MM.1S (cell line): ENCODE results near the gene FRMD3.

ENCODE experiments used
- DNase-seq: peaks from one replicate; pipeline ENCODE4 v3.0.0-alpha.2; 2015
- H2AFZ ChIP-seq: fragments of 300-600 bp; sonication (generic); 2 replicates; pipeline ENCODE4 v1.6.0; 2016; ENCODE audit warnings: antibody characterized with exemption, low read length
- H3F3A ChIP-seq: fragments of 300-600 bp; sonication (generic); 2 replicates; pipeline ENCODE4 v1.6.1; 2016; ENCODE audit warnings: mild to moderate bottlenecking, antibody characterized with exemption, low read length, moderate library complexity, mixed read lengths; ENCODE audit not compliant: insufficient read depth
- H3K27ac ChIP-seq: fragments of 300-600 bp; sonication (generic); 2 replicates; pipeline ENCODE4 v1.5.1; 2016; ENCODE audit warnings: mild to moderate bottlenecking, low read length
- H3K27me3 ChIP-seq: fragments of 300-600 bp; sonication (generic); replicated peaks from 2 replicates; pipeline ENCODE4 v1.6.0; 2016; ENCODE audit warnings: low read length; ENCODE audit not compliant: insufficient read depth
- H3K36me3 ChIP-seq: fragments of 300-600 bp; sonication (generic); replicated peaks from 2 replicates; pipeline ENCODE4 v1.6.1; 2016; ENCODE audit warnings: mild to moderate bottlenecking, low read length, mixed read lengths; ENCODE audit not compliant: insufficient read depth
- H3K4me1 ChIP-seq: fragments of 300-600 bp; sonication (generic); 2 replicates; pipeline ENCODE4 v1.6.1; 2016; ENCODE audit warnings: low read length, mixed read lengths
- H3K4me2 ChIP-seq: fragments of 300-600 bp; sonication (generic); 2 replicates; pipeline ENCODE4 v1.6.0; 2016; ENCODE audit warnings: low read depth, low read length
- H3K4me3 ChIP-seq: fragments of 300-600 bp; sonication (generic); 2 replicates; pipeline ENCODE4 v1.5.1; 2016; ENCODE audit warnings: low read length, mixed read lengths
- H3K79me2 ChIP-seq: fragments of 300-600 bp; sonication (generic); 2 replicates; pipeline ENCODE4 v1.6.1; 2016; ENCODE audit warnings: mixed run types, low read length, mixed read lengths
- H3K9ac ChIP-seq: fragments of 300-600 bp; sonication (generic); 2 replicates; pipeline ENCODE4 v1.6.1; 2016; ENCODE audit warnings: low read length, mixed read lengths
- H3K9me2 ChIP-seq: fragments of 300-600 bp; sonication (generic); replicated peaks from 2 replicates; pipeline ENCODE4 v1.6.1; 2016; ENCODE audit warnings: mild to moderate bottlenecking, low read length, mixed read lengths; ENCODE audit not compliant: insufficient read depth
- H3K9me3 ChIP-seq: fragments of 300-600 bp; sonication (generic); replicated peaks from 2 replicates; pipeline ENCODE4 v1.6.1; 2016; ENCODE audit warnings: mild to moderate bottlenecking, low read length, mixed read lengths; ENCODE audit not compliant: insufficient read depth
- H4K20me1 ChIP-seq: fragments of 300-600 bp; sonication (generic); 2 replicates; pipeline ENCODE4 v1.6.1; 2016; ENCODE audit warnings: mild to moderate bottlenecking, low read length, moderate library complexity, mixed read lengths; ENCODE audit not compliant: insufficient read depth
- CTCF ChIP-seq: fragments of 300-600 bp; sonication (generic); IDR thresholded peaks from 2 replicates; pipeline ENCODE4 v1.5.1; 2016; ENCODE audit warnings: antibody characterized with exemption, low read length, mixed read lengths
- EZH2 ChIP-seq: fragments of 300-600 bp; sonication (generic); optimal IDR thresholded peaks from 2 replicates; pipeline ENCODE3; 2017; ENCODE audit warnings: low read depth, mild to moderate bottlenecking, antibody characterized with exemption, low read length, mixed read lengths
- EZH2phosphoT487 ChIP-seq: fragments of 300-600 bp; sonication (generic); IDR thresholded peaks from 2 replicates; pipeline ENCODE4 v1.6.1; 2018; ENCODE audit warnings: antibody characterized with exemption, low read length

FRMD3 gene

DNA sequence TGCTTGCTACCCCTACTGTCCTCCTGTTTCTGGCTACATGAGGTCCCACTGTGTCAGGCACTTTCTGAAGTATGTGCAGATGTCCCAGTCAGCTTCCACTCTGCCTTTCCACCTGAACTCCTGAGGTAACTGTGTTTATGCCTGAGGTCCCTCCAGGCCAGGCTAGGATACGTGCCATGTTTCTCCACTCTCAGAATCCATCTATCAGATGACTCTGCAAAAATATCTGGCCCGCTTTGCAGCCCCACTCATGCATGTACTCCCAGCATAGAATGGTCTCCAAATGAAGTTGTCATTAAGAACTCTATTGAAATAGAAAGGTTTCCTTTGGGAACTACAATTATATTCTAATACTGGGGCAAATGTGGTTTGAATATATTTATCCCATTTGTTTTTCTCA is 243.4 kb downstream of the FRMD3 start:
- Histone ChIP-seq H3K9ac (no peak overlapping the region), H3K36me3 (no peaks in the 10 kb centered on the region), H3F3A (no peaks in the 10 kb centered on the region), H3K4me1 (no peaks in the 10 kb centered on the region), H3K9me3 (no peaks in the 10 kb centered on the region), H2AFZ (no peak overlapping the region), H3K27ac (no peak overlapping the region), H3K79me2 (no peaks in the 10 kb centered on the region), H3K27me3 (no peaks in the 10 kb centered on the region), H3K4me2 (no peak overlapping the region), H3K9me2 (no peaks in the 10 kb centered on the region), H4K20me1 (no peaks in the 10 kb centered on the region), H3K4me3 (no peak overlapping the region)
- DNase-seq, result no peak
- TF ChIP-seq EZH2phosphoT487 (no peak), EZH2 (no peak), CTCF (no peak)

GRCh38 chr9:83291196-83291595 is 247.0 kb downstream of the FRMD3 start:
- Histone ChIP-seq H3K9ac (no peak overlapping the region), H3K4me2 (no peak overlapping the region), H3K27ac (no peak overlapping the region), H3F3A (no peaks in the 10 kb centered on the region), H3K79me2 (no peaks in the 10 kb centered on the region), H4K20me1 (no peaks in the 10 kb centered on the region), H2AFZ (no peak overlapping the region), H3K4me3 (no peak overlapping the region), H3K27me3 (no peaks in the 10 kb centered on the region), H3K4me1 (no peaks in the 10 kb centered on the region), H3K9me3 (no peaks in the 10 kb centered on the region), H3K36me3 (no peaks in the 10 kb centered on the region), H3K9me2 (no peaks in the 10 kb centered on the region)
- TF ChIP-seq CTCF (no peak), EZH2phosphoT487 (no peak), EZH2 (no peak)
- no peak for DNase-seq

DNA sequence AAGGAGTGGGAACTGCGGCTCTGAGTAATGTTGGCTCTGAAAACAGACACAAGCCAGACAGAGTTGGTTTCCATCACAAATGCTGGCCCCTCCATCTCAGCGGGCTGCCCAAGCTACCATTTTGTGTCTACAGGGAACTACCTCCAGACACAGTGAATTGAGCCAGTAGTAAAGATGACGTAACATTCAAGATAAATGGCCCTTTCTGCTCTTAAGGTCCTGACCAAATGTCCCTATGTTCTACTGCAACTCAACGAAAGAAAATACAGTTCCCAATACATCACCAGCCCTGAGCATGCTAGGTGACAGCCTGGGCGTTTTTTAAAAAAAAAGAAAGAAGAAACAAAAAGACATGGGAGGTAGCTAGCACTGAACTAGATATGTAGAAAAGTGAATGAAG is 247.5 kb downstream of the FRMD3 start:
- no peaks in the 10 kb centered on the region for H3K79me2 ChIP-seq
- H3K9me2 ChIP-seq, result no peaks in the 10 kb centered on the region
- H3K4me2 ChIP-seq, result no peak overlapping the region
- no peak overlapping the region for H3K4me3 ChIP-seq
- no peaks in the 10 kb centered on the region for H3K27me3 ChIP-seq
- no peak overlapping the region for H2AFZ ChIP-seq
- no peak for TF ChIP-seq EZH2phosphoT487
- no peak for TF ChIP-seq CTCF
- no peak for TF ChIP-seq EZH2
- H3K9me3 ChIP-seq, result no peaks in the 10 kb centered on the region
- no peak overlapping the region for H3K9ac ChIP-seq
- no peaks in the 10 kb centered on the region for H4K20me1 ChIP-seq
- no peaks in the 10 kb centered on the region for H3K4me1 ChIP-seq
- H3K36me3 ChIP-seq, result no peaks in the 10 kb centered on the region
- H3F3A ChIP-seq, result no peaks in the 10 kb centered on the region
- DNase-seq, result no peak
- no peak overlapping the region for H3K27ac ChIP-seq
